WERI-Rb-1 (cell line): ENCODE measurements around the gene QSOX1.
A peak's percentile ranks its signal among the peaks of the same experiment; 100 is the strongest.

Experiments
- DNase-seq: peaks from one replicate; pipeline ENCODE4 v3.0.0-alpha.2; 2020
- H3K27ac ChIP-seq: fragments of 250-450 bp; sonication (Bioruptor Pico); 2 replicates; pipeline ENCODE4 v1.5.1; 2020; ENCODE audit warnings: mild to moderate bottlenecking, moderate library complexity
- H3K27me3 ChIP-seq: fragments of 250-450 bp; sonication (Bioruptor Pico); 2 replicates; pipeline ENCODE4 v1.5.1; 2021; ENCODE audit warnings: mild to moderate bottlenecking, low read depth, moderate library complexity; ENCODE audit not compliant: insufficient read depth, severe bottlenecking
- H3K36me3 ChIP-seq: fragments of 250-450 bp; sonication (Bioruptor Pico); 2 replicates; pipeline ENCODE4 v1.5.1; 2020; ENCODE audit warnings: mild to moderate bottlenecking, moderate library complexity
- H3K4me3 ChIP-seq: 2 replicates; pipeline ENCODE4 v1.5.1; 2011; ENCODE audit warnings: low read depth, mild to moderate bottlenecking, control low read depth, low read length
- H3K9me3 ChIP-seq: fragments of 250-450 bp; sonication (Bioruptor Pico); 2 replicates; pipeline ENCODE4 v1.5.1; 2021; ENCODE audit warnings: mild to moderate bottlenecking, moderate library complexity; ENCODE audit not compliant: severe bottlenecking
- CTCF ChIP-seq: IDR thresholded peaks from 2 replicates; pipeline ENCODE4 v1.5.1; 2011; ENCODE audit warnings: low read depth, mild to moderate bottlenecking, control low read depth, inconsistent platforms, low read length

The QSOX1 gene

GRCh38 chr1:180249725-180250498 is 95.2 kb downstream of the QSOX1 start:
- Histone ChIP-seq H3K4me3 (no peak overlapping the region), H3K36me3 (no peaks in the 10 kb centered on the region), H3K27me3 (no peaks in the 10 kb centered on the region), H3K27ac (no peak overlapping the region; the same call in 1 of the 2 replicates), H3K9me3 (no peaks in the 10 kb centered on the region)
- no peak for DNase-seq
- TF ChIP-seq CTCF: no peak

- H3K9me3 ChIP-seq: no peaks in the 10 kb centered on the region
- H3K27me3 ChIP-seq: no peaks in the 10 kb centered on the region
- no peak overlapping the region for H3K4me3 ChIP-seq
- no peak for DNase-seq
- no peaks in the 10 kb centered on the region for H3K36me3 ChIP-seq
- H3K27ac ChIP-seq: no peak overlapping the region
- no peak for TF ChIP-seq CTCF
These were observed 95.8 kb downstream of the QSOX1 start for GRCh38 chr1:180250499-180250770.

- Histone ChIP-seq H3K27ac (no peak overlapping the region), H3K4me3 (no peak overlapping the region), H3K27me3 (no peaks in the 10 kb centered on the region), H3K9me3 (no peaks in the 10 kb centered on the region), H3K36me3 (no peaks in the 10 kb centered on the region)
- no peak for DNase-seq
- no peak for TF ChIP-seq CTCF
These were observed 96.3 kb downstream of the QSOX1 start for GRCh38 chr1:180250883-180251509.

DNA sequence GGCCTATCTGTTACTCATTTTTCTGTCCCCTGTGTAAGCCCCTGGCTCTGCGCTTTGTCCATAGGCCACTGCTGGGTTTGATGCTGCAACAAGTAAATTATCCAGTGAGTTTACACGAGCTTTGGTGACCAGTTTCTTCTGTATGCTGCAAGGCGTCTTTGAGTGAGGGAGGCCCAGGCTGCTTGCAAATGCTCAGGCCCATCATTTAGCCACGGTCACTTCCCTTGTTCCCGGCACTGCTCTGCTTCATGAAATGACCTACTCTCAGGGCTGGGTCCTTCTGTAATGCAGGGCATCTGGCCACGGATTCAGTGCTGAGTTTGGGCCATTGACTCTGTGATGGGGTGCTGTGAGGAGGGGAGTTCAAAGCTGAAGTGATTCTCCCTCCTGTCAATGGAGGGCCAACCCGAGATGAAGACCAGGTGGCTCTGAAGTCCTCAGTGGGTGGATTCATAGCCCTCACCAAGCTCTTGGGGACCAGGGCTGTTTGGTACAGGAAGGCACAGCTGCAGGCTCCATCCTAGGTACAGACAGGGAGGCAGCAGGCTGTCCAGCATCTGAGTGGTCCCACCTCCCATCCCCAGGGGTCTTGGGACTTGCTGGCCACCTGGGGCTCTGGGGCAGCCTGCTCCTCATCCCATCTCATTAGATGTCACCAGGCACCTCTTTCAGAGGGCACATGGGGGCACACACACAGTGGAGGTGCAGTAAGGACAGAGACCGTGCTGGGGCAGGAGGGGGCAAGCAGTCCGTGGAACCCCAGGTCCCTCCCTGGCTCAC is 97.0 kb downstream of the QSOX1 start:
- TF ChIP-seq CTCF: no peak
- Histone ChIP-seq H3K4me3 (no peak overlapping the region), H3K36me3 (no peaks in the 10 kb centered on the region), H3K27ac (no peak overlapping the region), H3K9me3 (no peaks in the 10 kb centered on the region), H3K27me3 (no peaks in the 10 kb centered on the region)
- no peak for DNase-seq

DNA sequence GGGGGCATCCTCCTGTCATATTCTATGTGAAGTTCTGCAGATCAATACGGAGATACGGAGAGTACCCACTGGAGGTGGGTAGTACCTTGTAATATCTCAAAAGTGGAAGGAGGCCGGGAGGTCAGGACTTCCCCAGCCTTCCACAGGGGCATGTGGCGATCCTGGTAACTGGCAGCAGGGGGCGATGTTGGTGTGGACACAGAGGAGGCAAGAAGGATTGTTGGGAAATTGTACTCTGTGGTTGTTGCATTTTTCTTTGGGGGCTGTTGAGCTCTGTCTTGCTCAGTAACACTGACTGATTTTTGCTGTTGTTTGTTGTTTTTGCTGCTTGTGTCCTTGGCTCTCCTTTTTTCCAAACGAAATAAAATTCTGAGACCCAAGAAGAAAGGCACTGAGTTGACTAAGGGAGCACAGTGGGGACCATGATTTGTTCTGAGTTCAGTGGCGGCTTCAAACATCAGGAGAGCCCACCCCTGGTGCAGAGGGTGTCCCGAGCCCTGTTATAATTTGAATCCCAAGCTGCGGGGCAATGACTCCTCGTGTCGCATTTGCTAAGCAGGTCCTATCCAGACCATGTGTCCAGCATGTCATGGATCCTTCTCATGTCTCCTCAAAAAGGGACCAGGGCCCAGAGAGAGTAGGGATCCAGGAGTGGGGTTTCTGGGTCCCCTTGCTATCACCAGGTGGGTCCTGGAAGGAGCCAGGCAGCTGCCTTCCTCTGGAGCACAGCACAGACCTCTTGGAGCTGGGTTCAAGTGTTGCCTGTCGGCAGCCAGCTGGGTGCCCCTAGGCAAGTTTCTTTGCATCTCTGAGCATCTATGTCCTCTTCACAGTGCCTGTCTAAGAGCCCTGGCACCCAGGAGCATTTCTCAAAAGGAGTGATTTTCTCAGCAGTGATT is 98.2 kb downstream of the QSOX1 start:
- Histone ChIP-seq H3K4me3 (no peak overlapping the region), H3K27me3 (no peaks in the 10 kb centered on the region), H3K36me3 (no peaks in the 10 kb centered on the region), H3K27ac (peak overlapping the region; percentile 95), H3K9me3 (no peaks in the 10 kb centered on the region)
- DNase-seq: peak; percentile 95
- peak; percentile 96 for TF ChIP-seq CTCF
